ENCODE results near the gene NME7.

NME7 gene

DNA sequence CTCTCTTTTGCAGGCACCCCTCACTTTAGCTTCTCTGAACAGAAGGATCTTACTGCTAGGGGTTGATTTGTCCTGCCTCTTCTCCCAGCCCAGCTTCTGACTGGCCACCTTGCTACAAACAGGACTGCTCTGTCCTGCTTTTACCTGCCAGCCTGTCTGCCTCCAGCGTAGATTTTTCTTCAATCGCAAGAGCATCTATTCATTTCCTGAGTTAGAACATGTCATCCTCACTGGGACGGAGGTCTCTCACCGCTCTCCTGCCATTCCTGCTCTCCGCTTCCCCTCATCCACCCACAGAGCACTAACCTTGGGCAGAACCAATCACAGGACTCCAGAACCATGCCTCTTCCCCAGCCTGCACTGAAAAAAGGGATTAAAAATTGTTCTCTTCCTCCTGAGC lies 264.6 kb downstream of the NME7 start:
- H3K4me1 Mint-ChIP-seq (ENCODE audit: low read depth in 2 of 2) = peaks cover 15 to 16% of the 10 kb centered on the region in 2 donors
- H3K4me3 Mint-ChIP-seq = no peak overlapping the region
- DNase-seq = no peak
- H3K27ac Mint-ChIP-seq = no peak overlapping the region
- no peaks in the 10 kb centered on the region for H3K27me3 Mint-ChIP-seq
- H3K9me3 Mint-ChIP-seq = no peaks in the 10 kb centered on the region
- H3K36me3 Mint-ChIP-seq (ENCODE audit: insufficient read depth) = peaks cover 3% of the 10 kb centered on the region
- no peak for ATAC-seq (replicated peaks)

DNA sequence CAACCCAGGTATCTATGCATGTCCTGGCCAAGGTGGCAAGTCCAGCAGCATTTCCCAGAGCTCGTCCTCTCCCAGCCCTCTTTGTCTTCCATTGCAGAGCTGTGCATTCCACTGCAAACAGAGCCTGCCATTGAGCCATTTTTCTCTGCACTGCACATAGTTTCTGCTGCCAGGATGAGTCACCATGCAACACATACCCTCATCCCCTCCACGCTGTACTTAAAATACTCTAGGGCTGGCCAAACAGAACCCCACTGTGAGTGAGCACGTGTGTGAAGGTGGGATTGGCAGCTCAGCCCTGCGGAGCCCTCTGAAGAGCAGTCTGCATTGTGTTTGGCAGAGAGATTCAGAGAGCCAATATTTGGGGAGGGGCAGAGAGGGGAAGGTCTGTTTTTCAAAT lies 265.0 kb downstream of the NME7 start:
- no peaks in the 10 kb centered on the region for H3K36me3 Mint-ChIP-seq (ENCODE audit: insufficient read depth)
- no peaks in the 10 kb centered on the region for H3K27me3 Mint-ChIP-seq
- no peak for ATAC-seq (replicated peaks)
- peaks cover 13% of the 10 kb centered on the region in 2 donors for H3K4me1 Mint-ChIP-seq (ENCODE audit: low read depth in 2 of 2)
- H3K9me3 Mint-ChIP-seq = no peaks in the 10 kb centered on the region
- no peak overlapping the region for H3K27ac Mint-ChIP-seq
- no peak for DNase-seq
- H3K4me3 Mint-ChIP-seq = no peak overlapping the region

DNA sequence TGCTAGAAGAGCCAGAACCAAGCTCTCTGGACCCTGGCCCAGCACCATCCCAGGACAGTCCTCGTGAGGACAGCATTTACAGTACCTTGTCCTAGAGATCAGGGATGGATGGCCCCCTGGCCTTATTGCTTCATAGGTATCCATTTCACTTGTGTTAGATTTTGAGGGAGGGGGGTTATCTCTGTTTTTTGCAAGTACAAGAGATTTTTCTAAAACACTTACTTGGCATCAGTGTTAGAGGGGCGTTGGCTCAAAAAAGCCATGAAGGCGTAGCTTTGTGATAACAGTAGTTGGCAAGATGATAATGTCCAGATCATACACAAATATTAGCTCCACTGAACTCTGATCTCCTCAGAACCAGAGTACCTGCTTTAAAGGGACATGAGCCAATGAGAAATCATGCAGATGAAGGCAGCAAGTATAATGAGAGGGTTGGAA lies 266.9 kb downstream of the NME7 start:
- H3K4me3 Mint-ChIP-seq = no peak overlapping the region
- no peaks in the 10 kb centered on the region for H3K36me3 Mint-ChIP-seq (ENCODE audit: insufficient read depth)
- ATAC-seq (replicated peaks) (no peak), DNase-seq (no peak)
- peaks cover 0 to 4% of the 10 kb centered on the region in 2 donors for H3K9me3 Mint-ChIP-seq
- H3K27me3 Mint-ChIP-seq = peaks cover 0 to 5% of the 10 kb centered on the region in 2 donors
- H3K4me1 Mint-ChIP-seq (ENCODE audit: low read depth in 2 of 2) = peaks cover 7% of the 10 kb centered on the region in 2 donors
- H3K27ac Mint-ChIP-seq = no peak overlapping the region

DNA sequence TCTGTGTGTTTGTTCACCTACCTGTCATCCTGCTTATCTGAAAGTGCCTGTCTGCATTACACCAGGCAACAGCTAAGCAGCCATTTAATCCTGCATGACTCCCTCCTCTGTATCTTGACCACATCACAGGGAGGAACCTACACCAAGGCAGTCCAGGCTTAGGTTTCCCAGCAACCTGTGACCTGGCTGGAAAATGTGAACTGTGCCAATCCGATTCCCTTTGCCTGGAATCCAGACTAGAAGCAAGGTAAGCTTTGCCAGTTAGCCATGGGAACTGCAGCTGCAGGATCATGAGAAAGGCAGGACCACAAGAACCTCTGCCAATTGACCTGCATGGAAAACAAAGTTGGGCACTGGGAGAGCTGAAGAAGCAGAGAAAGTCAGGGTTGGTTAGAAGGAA lies 267.4 kb downstream of the NME7 start:
- peaks cover 0 to 5% of the 10 kb centered on the region in 2 donors for H3K27me3 Mint-ChIP-seq
- no peaks in the 10 kb centered on the region for H3K36me3 Mint-ChIP-seq (ENCODE audit: insufficient read depth)
- H3K27ac Mint-ChIP-seq = no peak overlapping the region
- peaks cover 4 to 7% of the 10 kb centered on the region in 2 donors for H3K4me1 Mint-ChIP-seq (ENCODE audit: low read depth in 2 of 2)
- H3K9me3 Mint-ChIP-seq = peaks cover 0 to 4% of the 10 kb centered on the region in 2 donors
- DNase-seq (no peak), ATAC-seq (replicated peaks) (no peak)
- H3K4me3 Mint-ChIP-seq = no peak overlapping the region

DNA sequence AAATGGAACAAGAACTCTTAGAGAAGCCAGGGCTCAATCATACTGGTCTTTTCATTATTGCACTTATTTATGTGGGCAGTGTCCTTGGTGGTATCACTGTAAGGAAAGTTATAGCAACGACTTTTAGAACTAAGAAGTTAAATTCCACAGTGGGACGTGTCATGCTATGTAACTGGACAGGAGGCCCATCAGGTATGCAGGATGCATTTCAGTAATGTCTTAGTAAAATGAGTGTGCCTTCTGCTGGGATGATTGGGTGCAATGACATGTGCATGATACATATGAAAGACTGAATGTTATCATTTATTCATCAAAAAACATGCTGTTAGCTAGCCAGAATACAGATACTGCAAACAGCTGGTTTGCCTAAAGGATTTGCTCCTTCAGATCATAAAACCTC lies 268.0 kb downstream of the NME7 start:
- peaks cover 0 to 5% of the 10 kb centered on the region in 2 donors for H3K27me3 Mint-ChIP-seq
- ATAC-seq (replicated peaks) (no peak), DNase-seq (no peak)
- H3K9me3 Mint-ChIP-seq = peaks cover 0 to 4% of the 10 kb centered on the region in 2 donors
- no peaks in the 10 kb centered on the region for H3K36me3 Mint-ChIP-seq (ENCODE audit: insufficient read depth)
- no peak overlapping the region for H3K27ac Mint-ChIP-seq
- H3K4me3 Mint-ChIP-seq = no peak overlapping the region
- H3K4me1 Mint-ChIP-seq (ENCODE audit: low read depth in 2 of 2) = peaks cover 0 to under 1% of the 10 kb centered on the region in 2 donors

DNA sequence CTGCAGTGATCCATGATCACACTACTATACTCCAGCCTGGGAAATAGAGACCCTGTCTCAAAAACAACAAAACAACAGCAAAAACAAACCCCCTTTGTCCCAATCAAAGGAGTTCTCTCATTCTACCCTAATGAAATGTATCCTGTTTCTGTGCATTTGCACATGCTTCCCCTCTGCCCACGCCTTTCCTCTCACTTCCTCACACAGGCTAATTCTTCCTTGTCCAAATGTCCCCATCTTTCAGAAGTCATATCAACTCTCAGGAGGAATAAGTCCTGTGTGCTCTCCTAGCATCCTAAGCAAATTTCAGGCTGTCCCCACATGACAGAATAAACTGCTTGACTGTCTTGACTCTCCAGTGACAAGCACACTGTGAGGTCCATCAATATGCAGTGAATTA lies 269.2 kb downstream of the NME7 start:
- Mint-ChIP-seq H3K4me3 (no peak overlapping the region), H3K27me3 (peaks cover 5% of the 10 kb centered on the region in 2 donors), H3K4me1 (ENCODE audit: low read depth in 2 of 2) (no peaks in the 10 kb centered on the region), H3K36me3 (ENCODE audit: insufficient read depth) (no peaks in the 10 kb centered on the region), H3K9me3 (peaks cover 0 to 4% of the 10 kb centered on the region in 2 donors), H3K27ac (no peak overlapping the region)
- ATAC-seq (replicated peaks) = no peak
- no peak for DNase-seq

DNA sequence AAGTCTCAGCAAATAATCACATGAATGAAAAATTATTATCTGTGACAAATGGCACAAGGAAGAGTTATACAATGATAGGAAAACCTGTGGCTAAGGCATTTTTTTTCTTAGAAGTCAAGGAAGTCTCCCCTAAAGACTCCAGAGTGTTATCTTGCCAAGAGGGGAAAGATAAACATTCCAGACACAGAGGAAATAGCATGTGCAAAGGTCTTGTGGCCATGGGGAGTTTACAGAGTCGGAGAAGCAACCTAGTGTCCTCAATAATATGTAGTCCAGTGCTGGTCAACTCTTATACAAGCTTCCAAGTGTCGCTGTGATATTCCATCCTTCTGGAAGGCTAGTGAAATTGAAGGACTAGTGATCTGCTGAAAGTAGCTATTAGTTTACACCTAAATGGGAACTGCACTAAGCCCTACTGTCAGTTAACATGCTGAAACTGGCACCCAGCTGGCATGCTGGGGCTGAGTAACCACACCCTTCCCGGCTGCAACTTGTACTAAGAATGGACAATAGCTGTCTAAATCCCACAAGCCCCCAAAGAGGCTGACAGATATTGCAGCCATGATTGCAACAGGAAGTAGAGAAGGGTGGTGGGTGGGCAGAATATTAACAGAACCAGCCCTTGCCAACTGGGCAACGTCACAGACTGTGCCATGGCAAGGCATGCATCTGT lies 272.6 kb downstream of the NME7 start:
- DNase-seq = no peak
- H3K9me3 Mint-ChIP-seq = peaks cover 0 to 4% of the 10 kb centered on the region in 2 donors
- ATAC-seq (replicated peaks) = no peak
- peaks cover 3% of the 10 kb centered on the region in 2 donors for H3K4me1 Mint-ChIP-seq (ENCODE audit: low read depth in 2 of 2)
- H3K4me3 Mint-ChIP-seq = no peak overlapping the region
- H3K27me3 Mint-ChIP-seq = peaks cover 5 to 8% of the 10 kb centered on the region in 2 donors
- no peak overlapping the region for H3K27ac Mint-ChIP-seq
- H3K36me3 Mint-ChIP-seq (ENCODE audit: insufficient read depth) = no peaks in the 10 kb centered on the region

DNA sequence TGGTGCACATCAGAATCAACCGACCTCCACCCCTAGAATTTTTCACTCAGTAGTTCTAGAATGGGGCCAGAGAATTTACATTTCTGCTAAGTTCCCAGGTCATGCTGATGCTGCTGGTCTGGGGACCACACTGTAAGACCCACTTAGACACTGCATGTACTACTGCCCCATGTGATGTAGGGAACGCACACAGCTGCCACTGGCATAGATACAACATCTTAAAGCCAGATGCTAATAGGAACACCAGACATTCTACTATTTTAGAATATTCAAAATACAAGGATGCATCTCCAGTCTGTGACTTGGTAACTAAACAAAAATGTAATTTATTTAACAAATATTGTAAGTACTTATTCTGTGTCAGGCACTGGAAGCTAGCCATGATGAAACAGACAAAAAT lies 275.2 kb downstream of the NME7 start:
- H3K27me3 Mint-ChIP-seq = peaks cover 5 to 10% of the 10 kb centered on the region in 2 donors
- no peak overlapping the region for H3K4me3 Mint-ChIP-seq
- peaks cover 3 to 7% of the 10 kb centered on the region in 2 donors for H3K4me1 Mint-ChIP-seq (ENCODE audit: low read depth in 2 of 2)
- no peak for ATAC-seq (replicated peaks)
- peaks cover 0 to 4% of the 10 kb centered on the region in 2 donors for H3K9me3 Mint-ChIP-seq
- DNase-seq = no peak
- no peaks in the 10 kb centered on the region for H3K36me3 Mint-ChIP-seq (ENCODE audit: insufficient read depth)
- no peak overlapping the region for H3K27ac Mint-ChIP-seq

DNA sequence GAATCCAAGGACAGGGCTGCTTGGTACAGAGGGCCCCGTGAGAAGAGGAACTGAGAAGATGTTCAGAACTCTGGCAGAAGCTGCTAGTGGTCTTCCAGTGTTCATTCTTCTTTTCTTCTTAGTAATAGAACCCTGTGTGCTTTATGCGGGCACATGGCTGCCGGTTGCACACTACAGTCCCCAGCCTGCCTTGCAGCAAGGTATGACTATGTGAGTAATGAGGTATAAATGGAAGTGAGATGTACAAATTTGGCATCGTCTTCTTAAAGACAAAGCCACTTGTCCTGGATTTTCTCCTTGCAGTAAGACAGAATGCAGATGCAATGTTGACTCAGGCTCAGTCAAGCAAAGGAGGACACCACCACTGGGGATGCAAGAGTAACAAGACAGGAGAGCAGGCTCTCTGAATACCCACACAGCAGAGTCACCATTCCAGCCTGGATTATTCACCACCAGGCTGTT lies 276.1 kb downstream of the NME7 start:
- DNase-seq (no peak), ATAC-seq (replicated peaks) (no peak)
- Mint-ChIP-seq H3K4me1 (ENCODE audit: low read depth in 2 of 2) (peaks cover 10 to 14% of the 10 kb centered on the region in 2 donors), H3K9me3 (peaks cover 0 to 2% of the 10 kb centered on the region in 2 donors), H3K27ac (no peak overlapping the region), H3K36me3 (ENCODE audit: insufficient read depth) (no peaks in the 10 kb centered on the region), H3K4me3 (no peak overlapping the region), H3K27me3 (peaks cover 5 to 10% of the 10 kb centered on the region in 2 donors)

DNA sequence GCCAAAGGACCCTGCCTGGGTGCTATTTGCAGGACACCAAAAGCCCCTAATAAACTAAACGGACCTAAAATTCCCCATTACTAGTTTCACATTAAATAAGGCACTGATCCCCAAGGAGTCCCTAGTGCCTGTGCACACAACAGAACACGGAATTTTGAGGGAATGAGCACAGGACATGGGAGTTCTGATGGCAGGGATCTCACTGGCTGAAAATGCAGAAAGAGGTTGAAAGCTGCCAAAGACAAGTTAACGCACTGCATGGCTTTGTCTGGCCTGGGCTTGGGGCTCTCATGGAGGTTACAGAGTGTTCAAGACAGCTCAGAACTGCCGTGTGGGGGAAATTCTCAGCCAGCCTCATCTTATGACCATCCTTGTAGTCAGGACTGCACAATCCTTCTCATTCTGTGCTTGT lies 276.7 kb downstream of the NME7 start:
- Mint-ChIP-seq H3K27ac (no peak overlapping the region), H3K36me3 (ENCODE audit: insufficient read depth) (no peaks in the 10 kb centered on the region), H3K4me1 (ENCODE audit: low read depth in 2 of 2) (peaks cover 11 to 14% of the 10 kb centered on the region in 2 donors), H3K4me3 (no peak overlapping the region), H3K9me3 (peaks cover 0 to 2% of the 10 kb centered on the region in 2 donors), H3K27me3 (peaks cover 2 to 10% of the 10 kb centered on the region in 2 donors)
- DNase-seq (no peak), ATAC-seq (replicated peaks) (no peak)

DNA sequence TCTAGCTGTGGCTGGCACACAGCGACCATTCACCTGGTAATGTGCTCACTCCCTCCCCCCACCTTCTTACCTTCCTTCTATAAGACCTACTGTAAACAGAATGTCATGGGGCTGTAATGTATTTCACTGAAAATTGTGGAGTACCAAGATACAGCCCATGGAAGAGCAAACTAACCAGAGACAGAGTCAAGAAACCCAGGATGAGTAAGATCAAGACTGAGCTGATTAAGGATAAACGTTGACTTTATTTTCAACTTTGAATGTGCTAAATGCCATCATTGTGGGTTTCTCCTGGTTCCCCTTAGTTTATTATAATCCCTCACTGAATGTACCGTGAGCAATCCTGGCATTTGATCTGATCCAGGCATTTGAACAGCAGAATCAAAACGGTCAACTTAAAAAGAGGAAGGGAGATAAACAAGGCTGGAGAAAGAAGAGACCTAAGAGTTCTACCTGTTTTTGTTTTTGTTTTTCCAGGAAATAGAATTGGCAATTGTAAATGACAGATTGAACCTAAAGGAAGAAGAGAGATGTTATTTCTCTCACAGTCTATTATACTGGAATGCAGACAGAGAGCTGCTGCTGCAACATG lies 277.2 kb downstream of the NME7 start:
- no peaks in the 10 kb centered on the region for H3K9me3 Mint-ChIP-seq
- DNase-seq = no peak
- H3K4me1 Mint-ChIP-seq (ENCODE audit: low read depth in 2 of 2) = peaks cover 11 to 14% of the 10 kb centered on the region in 2 donors
- peak overlapping the region in 1 of 2 donors; percentile 56 for H3K27ac Mint-ChIP-seq
- peaks cover 0 to 10% of the 10 kb centered on the region in 2 donors for H3K27me3 Mint-ChIP-seq
- ATAC-seq (replicated peaks) = no peak
- no peaks in the 10 kb centered on the region for H3K36me3 Mint-ChIP-seq (ENCODE audit: insufficient read depth)
- no peak overlapping the region for H3K4me3 Mint-ChIP-seq

DNA sequence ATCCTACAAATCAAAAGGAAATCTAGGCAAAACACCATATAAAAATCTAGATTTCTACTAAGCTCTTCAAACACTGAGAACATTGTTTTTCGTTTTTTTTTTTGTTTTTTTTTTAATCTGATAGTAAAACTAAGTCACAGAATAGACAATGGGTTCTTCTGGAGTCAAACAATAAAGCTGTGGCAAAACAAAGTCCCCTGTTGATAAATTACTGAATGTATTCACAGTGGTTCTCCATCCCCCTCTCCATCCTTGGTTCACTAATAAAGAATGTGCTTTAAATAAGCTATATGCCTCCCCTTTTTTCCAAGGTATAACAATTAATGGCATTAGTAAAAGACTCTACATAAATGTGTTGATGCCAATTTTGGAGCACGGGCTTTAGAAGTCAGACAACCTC lies 277.8 kb downstream of the NME7 start:
- H3K36me3 Mint-ChIP-seq (ENCODE audit: insufficient read depth) = no peaks in the 10 kb centered on the region
- H3K9me3 Mint-ChIP-seq = no peaks in the 10 kb centered on the region
- H3K4me1 Mint-ChIP-seq (ENCODE audit: low read depth in 2 of 2) = peaks cover 11 to 14% of the 10 kb centered on the region in 2 donors
- H3K27me3 Mint-ChIP-seq = peaks cover 0 to 10% of the 10 kb centered on the region in 2 donors
- H3K27ac Mint-ChIP-seq = peak overlapping the region in 1 of 2 donors; percentile 56
- ATAC-seq (replicated peaks) (no peak), DNase-seq (no peak)
- H3K4me3 Mint-ChIP-seq = no peak overlapping the region

DNA sequence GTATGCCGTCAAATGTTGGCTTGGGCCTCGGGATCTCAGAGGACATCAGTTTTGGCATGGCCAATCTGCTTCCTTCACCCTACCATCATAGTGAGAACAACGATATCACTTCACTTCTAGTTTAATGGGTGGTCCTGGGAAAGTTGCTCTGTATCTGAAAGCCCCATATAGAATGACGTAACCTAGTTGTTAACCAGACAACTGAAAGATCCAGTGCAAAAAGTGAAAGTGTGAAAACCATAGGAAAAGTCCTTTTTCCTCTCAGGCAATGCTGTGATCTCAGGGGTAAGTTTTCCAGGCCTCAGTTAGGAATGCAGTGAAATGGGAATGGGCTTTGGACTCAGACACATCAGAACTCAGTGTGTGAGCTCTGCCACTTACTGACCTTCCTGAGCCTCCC lies 279.7 kb downstream of the NME7 start:
- no peak for ATAC-seq (replicated peaks)

More for the DNA sequence above, 279.7 kb downstream of the NME7 start:
- Mint-ChIP-seq H3K4me1 (ENCODE audit: low read depth in 2 of 2) (peaks cover 11 to 14% of the 10 kb centered on the region in 2 donors), H3K9me3 (no peaks in the 10 kb centered on the region), H3K27ac (no peak overlapping the region), H3K27me3 (peaks cover 0 to 5% of the 10 kb centered on the region in 2 donors), H3K36me3 (ENCODE audit: insufficient read depth) (no peaks in the 10 kb centered on the region), H3K4me3 (no peak overlapping the region)
- no peak for DNase-seq

Measured in effector memory CD8-positive, alpha-beta T cell (primary cell).